ENCODE results near the gene RBMS1. TPM values are rescaled to one million over a fixed set of nuclear protein-coding genes. Genes with fewer than 3 reads are reported as not detected.

The RBMS1 gene
- total and polyA plus RNA-seq, 2 of the 13 experiments (the other 11 are each of a cell fraction or from before 2014, with no cell fraction given), result 55.5 to 110 TPM

DNA sequence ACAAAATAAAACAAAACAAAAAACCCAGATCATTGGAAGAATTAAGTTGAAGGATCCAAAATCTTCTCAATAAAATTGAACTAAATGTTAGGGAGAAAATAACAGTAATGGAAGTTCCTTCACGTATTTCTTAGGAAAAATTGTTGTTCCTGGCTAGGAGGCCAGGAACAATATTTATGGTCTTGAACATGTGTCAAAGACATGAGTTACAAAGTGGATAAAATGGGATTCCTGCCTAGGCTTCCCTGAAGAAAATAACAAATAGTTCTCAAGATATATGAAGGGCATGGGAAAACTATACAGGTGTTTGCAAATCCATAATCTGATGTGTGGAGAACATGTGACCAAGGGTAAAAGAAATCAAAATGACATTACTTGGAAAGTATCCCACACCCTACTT is 225.9 kb downstream of the RBMS1 start (continued):
- TF ChIP-seq, protein P1, sequence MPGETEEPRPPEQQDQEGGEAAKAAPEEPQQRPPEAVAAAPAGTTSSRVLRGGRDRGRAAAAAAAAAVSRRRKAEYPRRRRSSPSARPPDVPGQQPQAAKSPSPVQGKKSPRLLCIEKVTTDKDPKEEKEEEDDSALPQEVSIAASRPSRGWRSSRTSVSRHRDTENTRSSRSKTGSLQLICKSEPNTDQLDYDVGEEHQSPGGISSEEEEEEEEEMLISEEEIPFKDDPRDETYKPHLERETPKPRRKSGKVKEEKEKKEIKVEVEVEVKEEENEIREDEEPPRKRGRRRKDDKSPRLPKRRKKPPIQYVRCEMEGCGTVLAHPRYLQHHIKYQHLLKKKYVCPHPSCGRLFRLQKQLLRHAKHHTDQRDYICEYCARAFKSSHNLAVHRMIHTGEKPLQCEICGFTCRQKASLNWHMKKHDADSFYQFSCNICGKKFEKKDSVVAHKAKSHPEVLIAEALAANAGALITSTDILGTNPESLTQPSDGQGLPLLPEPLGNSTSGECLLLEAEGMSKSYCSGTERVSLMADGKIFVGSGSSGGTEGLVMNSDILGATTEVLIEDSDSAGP (CRISPR knock-in tag; IDR thresholded peaks at IDR 0.05; ENCODE audit: borderline replicate concordance), result no peak

DNA sequence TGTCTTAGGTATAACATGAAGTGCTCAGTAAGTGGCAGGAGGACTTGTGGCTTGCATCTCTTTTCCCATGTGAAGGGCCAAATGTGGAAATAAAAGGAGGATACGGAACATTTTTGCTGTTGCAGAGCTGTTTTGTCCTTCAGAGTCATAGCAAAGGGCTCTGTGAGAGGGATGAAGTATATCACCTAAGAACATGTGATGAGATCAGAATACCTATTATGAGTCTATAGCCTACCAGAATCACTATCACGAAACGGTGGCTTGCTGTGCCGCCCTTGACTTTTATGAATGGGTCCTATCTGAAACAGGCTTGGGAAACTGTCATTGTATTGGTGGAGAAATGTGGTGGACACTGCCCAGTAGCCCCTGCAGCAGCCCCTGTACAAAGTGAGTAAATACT is 226.6 kb downstream of the RBMS1 start:
- Histone ChIP-seq H3K79me2 (ENCODE audit: insufficient read depth, low read length) (no peaks in the 10 kb centered on the region), H4K20me1 (ENCODE audit: insufficient read depth, low read length) (no peaks in the 10 kb centered on the region), H3K27ac (ENCODE audit: extremely low read length, insufficient read depth, low read length) (no peak overlapping the region), H3K4me1 (ENCODE audit: insufficient read depth, low read length) (peaks cover 17% of the 10 kb centered on the region), H3K4me3 (replicated peaks in 1 of 3; ENCODE audit: insufficient read depth in 1 of 3, low read depth in 2 of 3, low read length in 3 of 3) (no peak overlapping the region), H2AFZ (ENCODE audit: low read length) (no peak overlapping the region), H3K27me3 (ENCODE audit: control insufficient read depth in 1 of 2, insufficient read depth in 2 of 2, low read length in 2 of 2) (no peaks in the 10 kb centered on the region; a peak in 1 of 5 replicates), H3K4me2 (ENCODE audit: low read depth, low read length) (no peak overlapping the region), H3K36me3 (replicated peaks in 1 of 2; ENCODE audit: control insufficient read depth in 1 of 2, insufficient read depth in 2 of 2, low read length in 2 of 2) (peaks cover 0 to 4% of the 10 kb centered on the region in 2 experiments; a peak in 2 of 5 replicates), H3K9me3 (ENCODE audit: low read length) (no peaks in the 10 kb centered on the region), H3K9ac (ENCODE audit: insufficient read depth, low read depth, low read length) (no peak overlapping the region)
- no TSS peak for BruUV-seq (replicated peaks)
- no peak for FAIRE-seq
- WGBS (ENCODE audit: low lambda C conversion rate), result 89% methylated on average over 4 of the region's 4 CpGs
- intact Hi-C loops (cut with micrococcal nuclease; ENCODE audit: unreplicated experiment), result loop anchor here (5.0 kb wide), 1 partner anchor 705 kb away; no protein-coding TSS in a partner anchor
- no peak for TF ChIP-seq FOXP1 (IDR thresholded peaks at IDR 0.05)
- TF ChIP-seq FOXP1 (CRISPR knock-in tag; IDR thresholded peaks at IDR 0.05), result no peak
- no peak for TF ChIP-seq ZNF619 (CRISPR knock-in tag; IDR thresholded peaks at IDR 0.05)
- TF ChIP-seq, protein P2, sequence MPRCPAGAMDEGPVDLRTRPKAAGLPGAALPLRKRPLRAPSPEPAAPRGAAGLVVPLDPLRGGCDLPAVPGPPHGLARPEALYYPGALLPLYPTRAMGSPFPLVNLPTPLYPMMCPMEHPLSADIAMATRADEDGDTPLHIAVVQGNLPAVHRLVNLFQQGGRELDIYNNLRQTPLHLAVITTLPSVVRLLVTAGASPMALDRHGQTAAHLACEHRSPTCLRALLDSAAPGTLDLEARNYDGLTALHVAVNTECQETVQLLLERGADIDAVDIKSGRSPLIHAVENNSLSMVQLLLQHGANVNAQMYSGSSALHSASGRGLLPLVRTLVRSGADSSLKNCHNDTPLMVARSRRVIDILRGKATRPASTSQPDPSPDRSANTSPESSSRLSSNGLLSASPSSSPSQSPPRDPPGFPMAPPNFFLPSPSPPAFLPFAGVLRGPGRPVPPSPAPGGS (CRISPR knock-in tag; IDR thresholded peaks at IDR 0.05), result no peak
- TF ChIP-seq ZNF296 (CRISPR knock-in tag; conservative IDR thresholded peaks at IDR 0.05), result no peak
- TF ChIP-seq SIX1 (CRISPR knock-in tag; IDR thresholded peaks at IDR 0.05; ENCODE audit: borderline replicate concordance), result no peak
- no peak for TF ChIP-seq NKX3-1 (CRISPR knock-in tag; IDR thresholded peaks at IDR 0.05)
- TF ChIP-seq PHB2 (IDR thresholded peaks at IDR 0.05; ENCODE audit: partially characterized antibody), result no peak
- TF ChIP-seq ZNF589 (CRISPR knock-in tag; conservative IDR thresholded peaks at IDR 0.05), result no peak
- TF ChIP-seq MLLT10 (CRISPR knock-in tag; IDR thresholded peaks at IDR 0.05), result no peak
- no peak for TF ChIP-seq SIN3A (IDR thresholded peaks at IDR 0.05; ENCODE audit: borderline replicate concordance, low read depth, low read length)
- TF ChIP-seq NPAS2 (CRISPR knock-in tag; IDR thresholded peaks at IDR 0.05; ENCODE audit: borderline replicate concordance), result no peak
- TF ChIP-seq ERF (CRISPR knock-in tag; IDR thresholded peaks at IDR 0.05), result no peak
- no peak for TF ChIP-seq ZSCAN12 (CRISPR knock-in tag; IDR thresholded peaks at IDR 0.05)
- no peak for TF ChIP-seq TBX3 (IDR thresholded peaks at IDR 0.05; ENCODE audit: borderline replicate concordance)
- TF ChIP-seq, protein P3, sequence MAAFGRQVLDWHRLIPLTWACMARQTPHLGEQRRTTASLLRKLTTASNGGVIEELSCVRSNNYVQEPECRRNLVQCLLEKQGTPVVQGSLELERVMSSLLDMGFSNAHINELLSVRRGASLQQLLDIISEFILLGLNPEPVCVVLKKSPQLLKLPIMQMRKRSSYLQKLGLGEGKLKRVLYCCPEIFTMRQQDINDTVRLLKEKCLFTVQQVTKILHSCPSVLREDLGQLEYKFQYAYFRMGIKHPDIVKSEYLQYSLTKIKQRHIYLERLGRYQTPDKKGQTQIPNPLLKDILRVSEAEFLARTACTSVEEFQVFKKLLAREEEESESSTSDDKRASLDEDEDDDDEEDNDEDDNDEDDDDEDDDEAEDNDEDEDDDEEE (CRISPR knock-in tag; IDR thresholded peaks at IDR 0.05), result no peak
- TF ChIP-seq ZNF263 (CRISPR knock-in tag; IDR thresholded peaks at IDR 0.05), result no peak
- no peak for TF ChIP-seq SMAD9 (CRISPR knock-in tag; IDR thresholded peaks at IDR 0.05)
- no peak for TF ChIP-seq ZNF180 (CRISPR knock-in tag; IDR thresholded peaks at IDR 0.05; ENCODE audit: borderline replicate concordance, low read depth)
- TF ChIP-seq ARNTL (CRISPR knock-in tag; IDR thresholded peaks at IDR 0.05), result no peak
- TF ChIP-seq ONECUT2 (CRISPR knock-in tag; IDR thresholded peaks at IDR 0.05), result no peak
- ChIA-PET POLR2A (no interaction called here), CTCF (ENCODE audit: low intra/inter-chr PET ratio, low total read pairs) (no interaction called here)
- DNase-seq (ENCODE audit: low spot score), result no peak
- in situ Hi-C loops (cut with HindIII; ENCODE audit: extremely low pct_ligation_motif_present, low pct_unique_long_range_greater_than_20kb), result loop anchor here (25.0 kb wide), 1 partner anchor 695 kb away; no protein-coding TSS in a partner anchor
- no peak for ATAC-seq

All from HepG2 (cell line).